HUES6 (cell line): ENCODE results near the gene CCDC60.

Experiments used
- H3K27ac ChIP-seq: 2 replicates; pipeline ENCODE4 v1.7.0; 2013; ENCODE audit warnings: low read depth, mild to moderate bottlenecking, low read length, inconsistent platforms
- H3K27me3 ChIP-seq: 2 replicates; pipeline ENCODE4 v1.6.1; 2013; ENCODE audit warnings: low read length; ENCODE audit not compliant: control insufficient read depth, insufficient read depth
- H3K36me3 ChIP-seq: 2 replicates; pipeline ENCODE4 v1.6.1; 2013; ENCODE audit warnings: low read length; ENCODE audit not compliant: control insufficient read depth, insufficient read depth
- H3K4me1 ChIP-seq: 2 replicates; pipeline ENCODE4 v1.6.1; 2013; ENCODE audit warnings: low read length; ENCODE audit not compliant: control insufficient read depth, insufficient read depth
- H3K4me3 ChIP-seq: 2 replicates; pipeline ENCODE4 v1.5.1; 2013; ENCODE audit warnings: low read depth, low read length
- H3K9ac ChIP-seq: one replicate; pipeline ENCODE4 v1.6.1; 2013; ENCODE audit warnings: mild to moderate bottlenecking, low read length
- H3K9me3 ChIP-seq: 2 replicates; pipeline ENCODE4 v1.6.1; 2013; ENCODE audit warnings: low read depth, low read length; ENCODE audit not compliant: control insufficient read depth, insufficient read depth

CCDC60 gene

GRCh38 chr12:119463211-119463926, 128.8 kb downstream of the CCDC60 start:
- no peaks in the 10 kb centered on the region; the same call in 1 of the 2 replicates for H3K27me3 ChIP-seq
- H3K4me1 ChIP-seq, result no peaks in the 10 kb centered on the region
- H3K9ac ChIP-seq, result no peak overlapping the region
- no peaks in the 10 kb centered on the region for H3K36me3 ChIP-seq
- peaks cover 15% of the 10 kb centered on the region for H3K9me3 ChIP-seq
- H3K4me3 ChIP-seq, result no peak overlapping the region
- H3K27ac ChIP-seq, result no peak overlapping the region

- Histone ChIP-seq H3K9ac (no peak overlapping the region), H3K9me3 (no peaks in the 10 kb centered on the region; the same call in 1 of the 2 replicates)
Measured at GRCh38 chr12:119468296-119468695, 133.8 kb downstream of the CCDC60 start.

GRCh38 chr12:119475650-119476049, 141.1 kb downstream of the CCDC60 start:
- Histone ChIP-seq H3K9ac (no peak overlapping the region), H3K27me3 (no peaks in the 10 kb centered on the region), H3K9me3 (peaks cover 6% of the 10 kb centered on the region; the same call in 1 of the 2 replicates), H3K4me3 (no peak overlapping the region), H3K36me3 (no peaks in the 10 kb centered on the region), H3K27ac (no peak overlapping the region), H3K4me1 (no peaks in the 10 kb centered on the region)

More at GRCh38 chr12:119468296-119468695, 133.8 kb downstream of the CCDC60 start:
- Histone ChIP-seq H3K4me1 (no peaks in the 10 kb centered on the region), H3K27ac (no peak overlapping the region), H3K27me3 (no peaks in the 10 kb centered on the region), H3K36me3 (no peaks in the 10 kb centered on the region), H3K4me3 (no peak overlapping the region)

DNA sequence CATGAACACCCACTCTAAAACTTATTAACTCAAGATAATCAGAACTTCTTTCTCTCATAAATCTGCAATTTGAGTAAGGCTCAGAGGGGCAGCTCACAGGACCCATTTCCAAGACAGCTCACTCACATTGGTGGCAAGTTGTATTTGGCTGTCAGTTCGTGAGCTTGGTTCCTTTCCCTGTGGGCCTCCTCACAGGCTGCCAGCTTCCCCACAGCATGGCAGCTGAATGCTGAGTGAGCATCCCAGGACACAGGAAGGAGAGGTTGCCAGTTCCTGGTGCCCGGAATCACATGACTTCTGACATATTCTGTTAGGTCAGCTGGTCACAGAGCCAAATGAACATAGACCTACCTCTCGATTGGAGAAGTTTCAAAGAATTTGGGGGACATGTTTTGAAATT, 142.4 kb downstream of the CCDC60 start:
- peaks cover 9% of the 10 kb centered on the region; the same call in 1 of the 2 replicates for H3K9me3 ChIP-seq
- no peaks in the 10 kb centered on the region for H3K27me3 ChIP-seq
- no peaks in the 10 kb centered on the region for H3K36me3 ChIP-seq
- H3K4me3 ChIP-seq, result no peak overlapping the region
- H3K4me1 ChIP-seq, result no peaks in the 10 kb centered on the region
- no peak overlapping the region for H3K27ac ChIP-seq
- no peak overlapping the region for H3K9ac ChIP-seq

DNA sequence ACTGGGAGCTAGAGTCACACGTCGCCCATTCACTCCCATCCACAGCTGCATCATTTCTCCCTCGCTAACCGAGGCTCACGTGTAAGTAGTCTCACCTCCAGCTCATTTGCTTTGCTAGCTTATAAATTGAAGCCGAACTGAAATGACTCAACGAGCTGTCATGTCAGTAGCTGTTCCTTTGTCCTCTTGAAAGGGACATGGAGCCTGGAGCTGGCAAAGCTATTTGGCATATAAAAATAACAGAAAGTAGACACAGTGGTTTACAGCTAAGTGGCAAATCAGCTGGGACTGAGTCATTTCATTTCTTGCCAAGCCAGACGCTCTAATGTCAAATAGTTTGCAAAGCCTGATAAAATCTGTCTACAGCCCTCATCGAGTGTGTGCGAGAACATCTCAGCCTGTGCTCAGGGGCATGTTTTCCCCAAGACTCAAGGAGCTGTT, 144.6 kb downstream of the CCDC60 start:
- Histone ChIP-seq H3K9me3 (peaks cover 14% of the 10 kb centered on the region; the same call in 1 of the 2 replicates), H3K4me1 (no peaks in the 10 kb centered on the region), H3K36me3 (no peaks in the 10 kb centered on the region), H3K27me3 (no peaks in the 10 kb centered on the region), H3K9ac (no peak overlapping the region), H3K27ac (no peak overlapping the region), H3K4me3 (no peak overlapping the region)

- Histone ChIP-seq H3K9me3 (peaks cover 14% of the 10 kb centered on the region; the same call in 1 of the 2 replicates), H3K27me3 (no peaks in the 10 kb centered on the region), H3K4me3 (no peak overlapping the region), H3K4me1 (no peaks in the 10 kb centered on the region), H3K27ac (no peak overlapping the region), H3K9ac (no peak overlapping the region), H3K36me3 (no peaks in the 10 kb centered on the region)
Measured at GRCh38 chr12:119480551-119480950, 146.0 kb downstream of the CCDC60 start.

DNA sequence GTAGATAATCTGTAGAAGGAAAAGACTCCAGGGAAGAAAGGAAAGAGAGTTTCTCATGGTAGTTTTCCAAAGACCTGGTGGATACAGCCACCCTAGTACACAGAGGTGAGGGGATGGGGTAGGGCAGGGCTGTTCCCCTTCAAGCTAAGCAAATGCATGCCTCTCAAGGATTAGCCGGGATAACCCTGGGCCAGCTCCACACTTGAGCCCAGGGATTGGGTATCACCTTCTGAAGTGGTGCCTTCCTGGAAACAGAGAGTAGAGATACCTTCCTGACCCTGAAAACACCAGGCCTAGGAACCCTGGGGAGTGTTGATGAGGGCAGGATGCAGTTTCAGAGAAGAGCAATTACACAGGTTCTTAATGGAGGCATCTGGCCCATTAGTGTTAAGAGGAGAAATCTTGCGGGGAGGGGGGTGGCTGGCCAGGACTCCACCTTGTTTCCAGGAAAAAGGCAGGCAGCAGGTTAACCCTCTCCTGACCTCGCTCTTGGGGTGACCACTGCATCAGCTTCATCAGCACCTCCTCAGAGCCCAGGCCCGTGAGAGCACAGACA, 152.1 kb downstream of the CCDC60 start:
- Histone ChIP-seq H3K4me3 (no peak overlapping the region), H3K27ac (no peak overlapping the region), H3K36me3 (no peaks in the 10 kb centered on the region), H3K9ac (no peak overlapping the region), H3K9me3 (0 out of 2 replicates have a peak, but pooled peaks cover 5% of the 10 kb centered on the region), H3K27me3 (no peaks in the 10 kb centered on the region), H3K4me1 (peaks cover 8% of the 10 kb centered on the region)

- H3K36me3 ChIP-seq, result no peaks in the 10 kb centered on the region
- no peak overlapping the region for H3K9ac ChIP-seq
- no peak overlapping the region for H3K4me3 ChIP-seq
- H3K27ac ChIP-seq, result no peak overlapping the region
- no peaks in the 10 kb centered on the region for H3K9me3 ChIP-seq
- H3K27me3 ChIP-seq, result no peaks in the 10 kb centered on the region
- peaks cover 4% of the 10 kb centered on the region for H3K4me1 ChIP-seq
Measured at GRCh38 chr12:119491814-119492213, 157.3 kb downstream of the CCDC60 start.

- Histone ChIP-seq H3K27me3 (no peaks in the 10 kb centered on the region), H3K27ac (no peak overlapping the region), H3K4me3 (no peak overlapping the region), H3K36me3 (no peaks in the 10 kb centered on the region), H3K4me1 (peaks cover 14% of the 10 kb centered on the region), H3K9ac (no peak overlapping the region), H3K9me3 (no peaks in the 10 kb centered on the region)
Measured at GRCh38 chr12:119500209-119500608, 165.7 kb downstream of the CCDC60 start.

- no peaks in the 10 kb centered on the region for H3K27me3 ChIP-seq
- no peak overlapping the region for H3K27ac ChIP-seq
Measured at GRCh38 chr12:119501052-119501451, 166.5 kb downstream of the CCDC60 start.

GRCh38 chr12:119505001-119505400, 170.5 kb downstream of the CCDC60 start:
- no peak overlapping the region for H3K9ac ChIP-seq
- H3K4me3 ChIP-seq, result no peak overlapping the region
- no peaks in the 10 kb centered on the region for H3K4me1 ChIP-seq

More at GRCh38 chr12:119501052-119501451, 166.5 kb downstream of the CCDC60 start:
- Histone ChIP-seq H3K4me3 (no peak overlapping the region), H3K9ac (no peak overlapping the region), H3K4me1 (peaks cover 14% of the 10 kb centered on the region), H3K9me3 (no peaks in the 10 kb centered on the region), H3K36me3 (no peaks in the 10 kb centered on the region)

More at GRCh38 chr12:119505001-119505400, 170.5 kb downstream of the CCDC60 start:
- Histone ChIP-seq H3K27me3 (no peaks in the 10 kb centered on the region), H3K9me3 (no peaks in the 10 kb centered on the region), H3K36me3 (no peaks in the 10 kb centered on the region), H3K27ac (no peak overlapping the region)
